HG02943 (cell line): ENCODE measurements around the gene LVRN.
"Not testable (repeated sequence)": the region's sequence is repeated elsewhere in the genome, so short reads cannot be mapped to it uniquely, and the experiment has no call there.

ENCODE experiments used
- ATAC-seq: cut with Tn5 transposase; IDR thresholded peaks from one replicate; pipeline ENCODE4 v1.9.1; 2021; ENCODE audit warnings: mild to moderate bottlenecking, low read depth, moderate library complexity; ENCODE audit not compliant: unreplicated experiment

LVRN gene

DNA sequence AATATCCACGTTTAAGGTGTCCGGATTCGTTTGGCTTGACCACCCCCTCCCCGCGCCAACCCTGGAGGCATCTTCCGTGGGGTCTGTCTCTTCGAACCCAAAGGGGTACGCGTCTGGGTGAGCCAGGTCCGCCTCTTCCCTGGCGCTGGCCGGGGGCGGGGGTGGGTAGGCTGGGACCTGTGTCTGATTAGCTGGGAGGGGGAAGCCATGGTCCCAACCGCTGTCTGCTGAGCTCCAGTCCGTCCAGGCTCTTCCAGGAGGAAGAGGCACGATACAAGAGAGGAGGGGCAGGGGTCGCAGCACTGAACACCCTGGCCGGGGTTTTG, at the start of gene LVRN:
LVRN (plus strand) TSS at position 237 of the 326 bp plus-strand sequence. CDS start 143 bp downstream, outside the sequence.
- ATAC-seq: no peak

DNA sequence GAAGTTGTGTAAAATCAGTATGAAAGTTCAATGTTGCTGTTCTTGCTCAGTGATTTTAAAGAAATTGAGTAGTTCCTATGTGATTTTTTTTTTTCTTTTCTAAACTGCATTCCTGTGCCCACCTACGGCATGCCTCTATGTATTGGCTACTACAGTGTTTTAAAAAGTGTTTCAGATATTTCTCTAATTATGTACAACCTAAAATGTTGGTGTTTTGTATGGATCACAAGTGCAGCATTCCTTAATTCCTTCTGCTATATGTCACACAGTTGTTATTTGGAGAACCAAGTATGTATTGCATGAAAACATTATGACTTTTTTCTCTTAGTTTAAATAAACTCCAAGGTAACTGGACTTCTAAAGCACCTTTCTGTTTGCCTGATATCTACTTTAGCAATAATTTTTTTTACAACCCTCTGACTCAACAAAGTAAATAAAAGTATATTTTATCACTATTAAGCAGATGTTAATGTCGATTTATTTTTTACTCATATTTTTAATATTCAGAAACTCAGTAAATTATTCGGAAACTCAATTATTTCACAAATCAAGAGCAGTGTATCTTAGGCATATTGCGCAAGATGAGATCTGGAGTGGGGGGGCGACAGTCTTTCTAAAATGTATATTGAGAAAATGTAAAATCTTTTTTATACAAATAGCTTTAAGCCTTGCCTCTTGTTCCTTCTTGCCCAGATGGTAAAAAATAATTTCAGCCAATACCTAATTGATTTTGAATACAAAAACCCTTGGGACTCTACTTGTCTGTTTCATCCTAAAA, 48.5 kb upstream of the LVRN start:
- not testable (repeated sequence) for ATAC-seq

GRCh38 chr5:115920171-115920725, 42.0 kb upstream of the LVRN start:
- no peak for ATAC-seq

DNA sequence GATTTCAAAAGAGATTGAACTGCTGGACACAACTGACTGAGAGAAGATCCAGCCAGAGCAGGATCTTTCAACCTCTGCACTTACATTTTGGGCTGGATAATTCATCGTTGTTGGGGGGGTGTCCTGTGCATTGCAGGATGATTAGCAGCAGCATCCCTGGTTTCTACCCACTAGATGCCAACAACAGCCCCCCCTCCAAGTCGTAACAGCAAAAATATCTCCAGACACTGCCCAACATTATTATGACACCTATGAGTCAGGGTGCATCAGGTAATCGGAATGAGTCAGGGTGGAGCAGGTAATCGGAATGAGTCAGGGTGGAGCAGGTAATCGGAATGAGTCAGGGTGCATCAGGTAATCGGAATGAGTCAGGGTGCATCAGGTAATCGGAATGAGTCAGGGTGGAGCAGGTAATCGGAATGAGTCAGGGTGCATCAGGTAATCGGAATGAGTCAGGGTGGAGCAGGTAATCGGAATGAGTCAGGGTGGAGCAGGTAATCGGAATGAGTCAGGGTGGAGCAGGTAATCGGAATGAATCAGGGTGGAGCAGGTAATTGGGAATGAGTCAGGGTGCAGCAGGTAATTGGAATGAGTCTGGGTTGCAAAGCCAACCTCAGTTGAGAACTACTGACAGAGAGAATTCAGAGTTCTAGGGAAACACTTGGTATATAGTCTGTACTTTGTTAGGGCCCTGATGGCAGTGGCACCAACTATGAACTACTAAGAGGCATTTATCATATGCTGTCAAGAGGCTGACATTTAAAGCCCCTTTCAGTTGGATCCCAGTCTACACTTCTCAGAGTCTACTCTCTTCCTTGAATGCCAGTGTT, 33.5 kb upstream of the LVRN start:
- not testable (repeated sequence) for ATAC-seq

GRCh38 chr5:115930171-115930570, 32.1 kb upstream of the LVRN start:
- ATAC-seq: not testable (repeated sequence)

GRCh38 chr5:115930630-115931337, 31.5 kb upstream of the LVRN start:
- no peak for ATAC-seq

DNA sequence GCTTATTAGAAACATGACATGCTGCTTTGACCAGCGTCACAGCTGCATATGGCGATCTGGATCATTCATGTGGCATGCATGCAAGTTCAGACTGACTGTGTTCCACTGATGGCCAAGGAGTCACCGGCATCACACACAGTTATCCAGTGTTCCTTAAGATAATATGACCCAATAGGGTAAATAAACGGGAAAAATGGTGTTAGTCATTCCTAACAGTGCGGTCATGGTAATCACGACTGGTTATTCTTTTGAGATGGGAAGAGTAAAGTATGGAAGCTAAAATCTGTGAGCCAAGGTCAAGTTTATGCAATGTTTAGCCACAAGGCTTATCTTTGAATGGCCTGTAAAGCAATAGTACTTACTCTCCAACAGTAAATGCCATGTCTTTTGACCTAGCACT, 29.3 kb upstream of the LVRN start:
- ATAC-seq: no peak

- no peak for ATAC-seq
Measured at GRCh38 chr5:115934388-115934974, 27.8 kb upstream of the LVRN start.

DNA sequence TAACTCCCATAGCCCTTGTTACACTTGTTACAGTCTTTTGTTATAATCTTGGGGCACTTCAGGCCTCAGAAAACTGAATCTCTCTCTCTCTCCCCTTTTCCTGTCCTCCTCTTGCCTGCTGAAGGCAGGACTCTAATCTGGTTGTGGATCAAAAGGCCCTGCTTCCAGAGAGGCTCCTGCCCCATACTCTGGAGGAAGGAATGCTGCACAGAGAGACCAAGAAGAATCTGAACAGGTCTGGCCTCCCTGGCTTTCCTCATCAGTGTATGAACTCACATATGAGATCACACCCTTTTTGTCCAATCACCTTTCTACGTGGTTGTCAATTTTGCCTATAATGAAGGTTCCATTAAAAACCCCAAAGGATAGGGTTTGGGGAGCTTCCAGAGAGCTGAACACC, 26.2 kb upstream of the LVRN start:
- ATAC-seq: no peak

DNA sequence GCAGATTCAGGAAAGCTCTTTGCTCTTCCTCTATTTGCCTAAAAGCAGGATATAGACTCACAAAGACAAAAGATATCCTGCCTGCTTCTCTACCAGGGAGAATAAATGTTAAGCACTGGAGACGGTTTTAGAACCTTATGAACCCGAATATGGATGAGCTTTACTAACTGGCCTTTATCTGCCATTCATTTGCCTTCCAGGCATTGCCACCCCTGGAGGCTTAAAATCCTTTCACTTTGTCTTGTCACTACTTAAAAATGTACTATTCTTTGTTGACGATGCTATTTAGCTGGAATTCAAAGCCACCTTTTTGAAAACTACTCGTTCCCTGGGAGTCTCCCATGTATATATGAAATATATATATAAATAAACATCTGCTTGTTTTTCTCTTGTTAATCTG, 23.2 kb upstream of the LVRN start:
- ATAC-seq: no peak

DNA sequence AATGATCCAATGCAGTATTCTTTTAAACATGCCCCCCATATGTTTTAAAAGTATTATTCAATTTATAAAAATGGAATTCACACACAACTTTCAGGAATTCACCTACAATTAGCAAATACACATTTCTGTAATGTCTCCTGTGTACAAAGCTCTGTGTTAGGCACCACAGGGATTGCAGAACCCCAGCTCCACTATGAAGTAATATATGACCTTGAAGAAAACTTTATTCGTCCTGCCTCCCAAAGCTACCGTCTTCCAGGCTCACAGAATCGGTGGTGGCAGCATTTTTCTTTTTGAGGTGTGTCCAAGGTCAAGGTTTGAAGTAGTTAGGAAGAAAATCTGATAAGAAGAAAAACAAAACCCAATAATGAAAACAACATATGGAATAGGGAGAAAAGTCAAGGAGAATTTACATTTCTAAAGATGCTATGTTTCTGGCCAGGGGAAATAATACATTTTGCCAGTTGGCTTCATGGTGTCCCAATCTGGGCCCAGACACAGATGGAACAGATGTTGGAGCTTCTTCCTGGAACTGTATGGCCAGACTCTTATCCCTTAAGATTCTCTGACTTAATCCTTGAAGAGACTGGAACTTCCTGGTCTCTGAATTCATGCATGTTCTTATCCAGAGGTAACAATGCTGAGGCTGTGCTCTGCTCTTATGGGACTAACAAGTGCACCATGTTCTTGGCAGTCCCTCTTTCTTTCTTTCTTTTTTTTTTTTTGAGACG, 22.0 kb upstream of the LVRN start:
- no peak for ATAC-seq

GRCh38 chr5:115941051-115941675, 21.1 kb upstream of the LVRN start:
- no peak for ATAC-seq

DNA sequence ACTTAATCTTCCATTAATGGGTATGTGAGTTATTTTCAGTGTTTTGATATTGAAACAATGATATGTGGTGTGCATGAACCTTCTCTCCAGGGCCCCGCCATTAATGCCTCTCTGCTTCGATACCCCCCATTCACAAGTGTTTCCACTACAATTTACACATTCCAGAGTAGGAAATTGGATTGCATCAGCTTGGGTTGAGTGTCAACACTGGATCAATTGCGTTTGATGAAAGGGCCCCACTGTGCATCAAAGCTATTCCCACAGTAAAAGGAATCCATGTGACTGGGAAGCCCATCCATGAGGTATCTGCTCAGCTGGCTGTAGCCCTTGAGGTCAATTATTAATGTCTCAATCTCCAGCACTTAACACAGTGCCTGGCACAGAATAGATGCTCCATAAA, 17.8 kb upstream of the LVRN start:
- no peak for ATAC-seq

DNA sequence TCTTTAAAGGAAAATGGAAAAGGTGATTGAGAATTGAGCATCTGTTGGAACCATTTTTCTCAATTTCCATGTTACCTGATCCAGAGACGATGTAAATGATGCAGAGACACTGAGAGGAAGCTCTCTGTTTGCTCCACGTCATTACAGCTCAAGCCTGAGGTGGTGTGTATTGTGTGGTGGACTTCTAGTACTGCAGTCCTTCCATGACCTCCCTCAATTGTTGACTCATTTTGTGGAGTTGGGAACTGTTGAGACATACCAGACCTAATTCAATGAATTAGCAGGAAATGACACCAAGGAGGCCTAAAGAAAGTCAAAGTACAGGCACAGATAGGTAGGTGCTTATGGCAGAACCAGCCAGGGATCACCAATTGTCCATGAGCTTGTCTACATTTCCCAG, 15.6 kb upstream of the LVRN start:
- ATAC-seq: no peak

GRCh38 chr5:115947260-115947659, 15.0 kb upstream of the LVRN start:
- no peak for ATAC-seq

- no peak for ATAC-seq
Measured at GRCh38 chr5:115948091-115948534, 14.2 kb upstream of the LVRN start.

DNA sequence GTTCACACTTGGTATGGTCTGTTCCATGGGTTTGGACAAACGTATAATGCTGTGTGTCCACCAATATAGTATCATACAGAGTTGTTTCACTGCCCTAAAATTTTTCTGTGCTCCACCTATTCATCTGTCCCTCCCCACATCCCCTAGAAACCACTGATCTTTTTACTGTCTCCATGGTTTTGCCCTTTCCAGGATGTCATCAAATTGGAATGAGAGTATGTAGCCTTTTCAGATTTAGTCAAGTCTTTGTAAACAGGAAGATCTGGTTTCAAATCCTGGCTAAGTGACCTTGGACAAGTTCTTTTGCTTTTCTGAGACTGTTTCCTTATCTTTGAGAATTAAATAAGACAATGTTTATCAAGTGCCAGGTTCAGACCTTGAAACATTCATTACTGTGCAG, 13.2 kb upstream of the LVRN start:
- no peak for ATAC-seq

DNA sequence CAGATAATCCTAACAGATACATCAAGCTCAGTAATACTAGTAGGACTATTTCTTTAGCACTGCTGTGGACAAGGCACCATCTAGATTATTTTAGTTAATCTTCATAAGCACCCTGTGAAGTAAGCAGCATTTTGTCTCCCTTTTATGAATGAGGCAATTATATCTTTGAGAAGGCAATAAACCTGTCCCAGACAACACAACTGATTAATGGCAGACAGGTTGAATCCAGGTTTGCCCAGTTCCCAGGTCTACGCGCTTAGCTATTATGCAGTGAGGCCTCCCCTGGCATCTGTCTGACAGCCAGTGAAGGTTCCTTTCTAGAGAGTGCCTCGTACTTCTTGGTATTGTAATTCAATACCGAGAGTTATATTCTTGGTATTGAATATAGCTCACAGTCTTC, 9.7 kb upstream of the LVRN start:
- no peak for ATAC-seq

- ATAC-seq: no peak
Measured at GRCh38 chr5:115954144-115954543, 8.1 kb upstream of the LVRN start.
